HepG2 (cell line): ENCODE data around the gene GTF2E1. TPM values are rescaled to one million over a fixed set of nuclear protein-coding genes. Genes with fewer than 3 reads are reported as not detected.

Source experiments
- HNF4A ChIP-seq: sonication (generic); formaldehyde crosslinking; IDR thresholded peaks from 2 replicates; pipeline ENCODE4 v1.4.0; 2020; ENCODE audit warnings: missing genetic modification reagents
- ISL2 ChIP-seq: sonication (generic); formaldehyde crosslinking; IDR thresholded peaks from 2 replicates; pipeline ENCODE4 v1.5.0; 2020; ENCODE audit warnings: missing genetic modification reagents
- KDM1A ChIP-seq: IDR thresholded peaks from 2 replicates; pipeline ENCODE4 v1.6.1; 2016; ENCODE audit warnings: missing compliant biosample characterization
- NR2F1 ChIP-seq, 2 experiments: fragments of 450-650 bp in 1 of 2; formaldehyde crosslinking in 1 of 2; IDR thresholded peaks; 2 replicates each; pipeline versions ENCODE4 v1.5.0 to v1.6.1; 2016 to 2020; ENCODE audit warnings: mild to moderate bottlenecking in 1 of 2, missing compliant biosample characterization in 1 of 2, missing genetic modification reagents in 1 of 2, moderate library complexity in 1 of 2
- RBM39 ChIP-seq: fragments of 200-400 bp; formaldehyde crosslinking; IDR thresholded peaks from one replicate; pipeline ENCODE4 v1.6.1; 2018; ENCODE audit warnings: antibody characterized with exemption, mild to moderate bottlenecking, low read depth, low read length; ENCODE audit not compliant: poor library complexity, severe bottlenecking
- ZNF256 ChIP-seq: sonication (generic); formaldehyde crosslinking; conservative IDR thresholded peaks from 2 replicates; pipeline ENCODE4 v1.4.0; 2020; ENCODE audit warnings: missing genetic modification reagents
- ZNF788 ChIP-seq: sonication (generic); formaldehyde crosslinking; IDR thresholded peaks from 2 replicates; pipeline ENCODE4 v1.5.0; 2020; ENCODE audit warnings: mild to moderate bottlenecking, missing genetic modification reagents, borderline replicate concordance
- ZNF850 ChIP-seq: sonication (generic); formaldehyde crosslinking; conservative IDR thresholded peaks from 2 replicates; pipeline ENCODE4 v1.9.0; 2021; ENCODE audit warnings: mild to moderate bottlenecking, missing genetic modification reagents
- ZNF883 ChIP-seq: sonication (generic); formaldehyde crosslinking; IDR thresholded peaks from 2 replicates; pipeline ENCODE4 v1.5.1; 2020; ENCODE audit warnings: mild to moderate bottlenecking, missing genetic modification reagents; ENCODE audit errors: not compliant biosample characterization
- polyA plus RNA-seq, 8 experiments: library from polyadenylated mRNA; depleted of rRNA in 3 of 8; stranded (reverse) in 7 of 8; unstranded in 1 of 8; fragments of >200 nt; fragmentation: Illumina TruSeq in 4 of 8; extraction: Trizol in 4 of 8; gene quantifications; 2 replicates each; pipeline versions ENCODE4 v1.2.1 to v1.2.3, GENCODE V29; 2011 to 2016; ENCODE audit warnings: low read depth in 4 of 8, missing spikeins in 1 of 8, mixed read lengths in 1 of 8; ENCODE audit not compliant: insufficient read depth in 1 of 8
- total RNA-seq, 5 experiments: library from RNA; depleted of rRNA; stranded (reverse); fragments of >200 nt; fragmentation: Illumina TruSeq; extraction: Trizol; gene quantifications; 2 replicates each; pipeline ENCODE4 v1.2.3, GENCODE V29; 2016; ENCODE audit warnings: low read depth in 1 of 5
- TF ChIP-seq, protein P1 (sequence below): sonication (generic); formaldehyde crosslinking; IDR thresholded peaks from 2 replicates; pipeline ENCODE4 v1.4.0; 2020; ENCODE audit warnings: missing genetic modification reagents
- TF ChIP-seq, protein P2 (sequence below): sonication (generic); formaldehyde crosslinking; IDR thresholded peaks from 2 replicates; pipeline ENCODE4 v1.5.0; 2020; ENCODE audit warnings: mild to moderate bottlenecking, missing genetic modification reagents, borderline replicate concordance
- TF ChIP-seq, protein P3 (sequence below): IDR thresholded peaks from 2 replicates; pipeline ENCODE4 v1.6.1; 2016; ENCODE audit warnings: mild to moderate bottlenecking, missing biosample characterization, missing genetic modification reagents
- TF ChIP-seq, protein P4 (sequence below): IDR thresholded peaks from 2 replicates; pipeline ENCODE4 v1.6.1; 2016; ENCODE audit warnings: missing compliant biosample characterization, missing genetic modification reagents, borderline replicate concordance
- TF ChIP-seq, protein P5 (sequence below): sonication (generic); formaldehyde crosslinking; conservative IDR thresholded peaks from 2 replicates; pipeline ENCODE4 v1.4.0; 2020; ENCODE audit warnings: missing genetic modification reagents
- TF ChIP-seq, protein P6 (sequence below): sonication (generic); formaldehyde crosslinking; IDR thresholded peaks from 2 replicates; pipeline ENCODE4 v1.5.1; 2020; ENCODE audit warnings: mild to moderate bottlenecking, missing genetic modification reagents, borderline replicate concordance

The GTF2E1 gene
- total and polyA plus RNA-seq, 2 of the 13 experiments (the other 11 are each of a cell fraction or from before 2014, with no cell fraction given), result 7.7 to 21.5 TPM

DNA sequence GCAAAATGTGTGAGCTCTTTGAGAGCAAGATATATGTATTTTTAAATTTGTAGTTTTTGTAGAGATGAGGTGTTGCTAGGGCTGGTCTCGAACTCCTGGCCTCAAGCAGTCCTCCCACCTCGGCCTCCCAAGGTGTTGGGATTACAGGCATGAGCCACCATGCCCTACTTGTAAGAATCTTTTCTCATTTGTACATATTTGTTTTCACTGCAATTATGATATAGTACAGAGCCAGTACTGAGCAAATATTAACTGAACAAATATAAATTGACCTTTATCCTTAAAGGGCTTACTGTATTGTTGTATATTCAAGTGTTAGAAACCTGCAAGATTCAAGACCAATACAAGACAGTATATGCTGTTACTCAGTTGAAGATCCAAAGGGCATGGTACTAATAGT, 53.4 kb downstream of the GTF2E1 start (continued):
- TF ChIP-seq ZNF883 (CRISPR knock-in tag) (no peak), ZNF256 (no peak), ZNF850 (CRISPR knock-in tag) (no peak), RBM39 (no peak), HNF4A (CRISPR knock-in tag) (0 out of 2 replicates have a peak, but pooled peaks have one; percentile 29), ZNF788 (CRISPR knock-in tag) (no peak), ISL2 (CRISPR knock-in tag) (peak; percentile 40; the same call in 1 of the 2 replicates), NR2F1 (CRISPR knock-in tag; IDR thresholded peaks at IDR 0.05) (peak; percentile 11 to 83; a peak in 2 of 4 replicates), KDM1A (CRISPR knock-in tag) (peak; percentile 81; the same call in 1 of the 2 replicates)
- TF ChIP-seq, protein P1, sequence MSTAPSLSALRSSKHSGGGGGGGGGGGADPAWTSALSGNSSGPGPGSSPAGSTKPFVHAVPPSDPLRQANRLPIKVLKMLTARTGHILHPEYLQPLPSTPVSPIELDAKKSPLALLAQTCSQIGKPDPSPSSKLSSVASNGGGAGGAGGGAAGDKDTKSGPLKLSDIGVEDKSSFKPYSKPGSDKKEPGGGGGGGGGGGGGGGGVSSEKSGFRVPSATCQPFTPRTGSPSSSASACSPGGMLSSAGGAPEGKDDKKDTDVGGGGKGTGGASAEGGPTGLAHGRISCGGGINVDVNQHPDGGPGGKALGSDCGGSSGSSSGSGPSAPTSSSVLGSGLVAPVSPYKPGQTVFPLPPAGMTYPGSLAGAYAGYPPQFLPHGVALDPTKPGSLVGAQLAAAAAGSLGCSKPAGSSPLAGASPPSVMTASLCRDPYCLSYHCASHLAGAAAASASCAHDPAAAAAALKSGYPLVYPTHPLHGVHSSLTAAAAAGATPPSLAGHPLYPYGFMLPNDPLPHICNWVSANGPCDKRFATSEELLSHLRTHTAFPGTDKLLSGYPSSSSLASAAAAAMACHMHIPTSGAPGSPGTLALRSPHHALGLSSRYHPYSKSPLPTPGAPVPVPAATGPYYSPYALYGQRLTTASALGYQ (CRISPR knock-in tag), result peak; percentile 70
- TF ChIP-seq, protein P2, sequence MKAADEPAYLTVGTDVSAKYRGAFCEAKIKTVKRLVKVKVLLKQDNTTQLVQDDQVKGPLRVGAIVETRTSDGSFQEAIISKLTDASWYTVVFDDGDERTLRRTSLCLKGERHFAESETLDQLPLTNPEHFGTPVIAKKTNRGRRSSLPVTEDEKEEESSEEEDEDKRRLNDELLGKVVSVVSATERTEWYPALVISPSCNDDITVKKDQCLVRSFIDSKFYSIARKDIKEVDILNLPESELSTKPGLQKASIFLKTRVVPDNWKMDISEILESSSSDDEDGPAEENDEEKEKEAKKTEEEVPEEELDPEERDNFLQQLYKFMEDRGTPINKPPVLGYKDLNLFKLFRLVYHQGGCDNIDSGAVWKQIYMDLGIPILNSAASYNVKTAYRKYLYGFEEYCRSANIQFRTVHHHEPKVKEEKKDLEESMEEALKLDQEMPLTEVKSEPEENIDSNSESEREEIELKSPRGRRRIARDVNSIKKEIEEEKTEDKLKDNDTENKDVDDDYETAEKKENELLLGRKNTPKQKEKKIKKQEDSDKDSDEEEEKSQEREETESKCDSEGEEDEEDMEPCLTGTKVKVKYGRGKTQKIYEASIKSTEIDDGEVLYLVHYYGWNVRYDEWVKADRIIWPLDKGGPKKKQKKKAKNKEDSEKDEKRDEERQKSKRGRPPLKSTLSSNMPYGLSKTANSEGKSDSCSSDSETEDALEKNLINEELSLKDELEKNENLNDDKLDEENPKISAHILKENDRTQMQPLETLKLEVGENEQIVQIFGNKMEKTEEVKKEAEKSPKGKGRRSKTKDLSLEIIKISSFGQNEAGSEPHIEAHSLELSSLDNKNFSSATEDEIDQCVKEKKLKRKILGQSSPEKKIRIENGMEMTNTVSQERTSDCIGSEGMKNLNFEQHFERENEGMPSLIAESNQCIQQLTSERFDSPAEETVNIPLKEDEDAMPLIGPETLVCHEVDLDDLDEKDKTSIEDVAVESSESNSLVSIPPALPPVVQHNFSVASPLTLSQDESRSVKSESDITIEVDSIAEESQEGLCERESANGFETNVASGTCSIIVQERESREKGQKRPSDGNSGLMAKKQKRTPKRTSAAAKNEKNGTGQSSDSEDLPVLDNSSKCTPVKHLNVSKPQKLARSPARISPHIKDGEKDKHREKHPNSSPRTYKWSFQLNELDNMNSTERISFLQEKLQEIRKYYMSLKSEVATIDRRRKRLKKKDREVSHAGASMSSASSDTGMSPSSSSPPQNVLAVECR (CRISPR knock-in tag), result no peak
- TF ChIP-seq, protein P3, sequence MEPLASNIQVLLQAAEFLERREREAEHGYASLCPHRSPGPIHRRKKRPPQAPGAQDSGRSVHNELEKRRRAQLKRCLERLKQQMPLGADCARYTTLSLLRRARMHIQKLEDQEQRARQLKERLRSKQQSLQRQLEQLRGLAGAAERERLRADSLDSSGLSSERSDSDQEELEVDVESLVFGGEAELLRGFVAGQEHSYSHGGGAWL (CRISPR knock-in tag), result no peak
- TF ChIP-seq, protein P4, sequence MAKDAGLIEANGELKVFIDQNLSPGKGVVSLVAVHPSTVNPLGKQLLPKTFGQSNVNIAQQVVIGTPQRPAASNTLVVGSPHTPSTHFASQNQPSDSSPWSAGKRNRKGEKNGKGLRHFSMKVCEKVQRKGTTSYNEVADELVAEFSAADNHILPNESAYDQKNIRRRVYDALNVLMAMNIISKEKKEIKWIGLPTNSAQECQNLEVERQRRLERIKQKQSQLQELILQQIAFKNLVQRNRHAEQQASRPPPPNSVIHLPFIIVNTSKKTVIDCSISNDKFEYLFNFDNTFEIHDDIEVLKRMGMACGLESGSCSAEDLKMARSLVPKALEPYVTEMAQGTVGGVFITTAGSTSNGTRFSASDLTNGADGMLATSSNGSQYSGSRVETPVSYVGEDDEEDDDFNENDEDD (CRISPR knock-in tag), result no peak
- TF ChIP-seq, protein P5, sequence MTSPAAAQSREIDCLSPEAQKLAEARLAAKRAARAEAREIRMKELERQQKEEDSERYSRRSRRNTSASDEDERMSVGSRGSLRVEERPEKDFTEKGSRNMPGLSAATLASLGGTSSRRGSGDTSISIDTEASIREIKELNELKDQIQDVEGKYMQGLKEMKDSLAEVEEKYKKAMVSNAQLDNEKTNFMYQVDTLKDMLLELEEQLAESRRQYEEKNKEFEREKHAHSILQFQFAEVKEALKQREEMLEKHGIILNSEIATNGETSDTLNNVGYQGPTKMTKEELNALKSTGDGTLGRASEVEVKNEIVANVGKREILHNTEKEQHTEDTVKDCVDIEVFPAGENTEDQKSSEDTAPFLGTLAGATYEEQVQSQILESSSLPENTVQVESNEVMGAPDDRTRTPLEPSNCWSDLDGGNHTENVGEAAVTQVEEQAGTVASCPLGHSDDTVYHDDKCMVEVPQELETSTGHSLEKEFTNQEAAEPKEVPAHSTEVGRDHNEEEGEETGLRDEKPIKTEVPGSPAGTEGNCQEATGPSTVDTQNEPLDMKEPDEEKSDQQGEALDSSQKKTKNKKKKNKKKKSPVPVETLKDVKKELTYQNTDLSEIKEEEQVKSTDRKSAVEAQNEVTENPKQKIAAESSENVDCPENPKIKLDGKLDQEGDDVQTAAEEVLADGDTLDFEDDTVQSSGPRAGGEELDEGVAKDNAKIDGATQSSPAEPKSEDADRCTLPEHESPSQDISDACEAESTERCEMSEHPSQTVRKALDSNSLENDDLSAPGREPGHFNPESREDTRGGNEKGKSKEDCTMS (CRISPR knock-in tag), result no peak
- TF ChIP-seq, protein P6, sequence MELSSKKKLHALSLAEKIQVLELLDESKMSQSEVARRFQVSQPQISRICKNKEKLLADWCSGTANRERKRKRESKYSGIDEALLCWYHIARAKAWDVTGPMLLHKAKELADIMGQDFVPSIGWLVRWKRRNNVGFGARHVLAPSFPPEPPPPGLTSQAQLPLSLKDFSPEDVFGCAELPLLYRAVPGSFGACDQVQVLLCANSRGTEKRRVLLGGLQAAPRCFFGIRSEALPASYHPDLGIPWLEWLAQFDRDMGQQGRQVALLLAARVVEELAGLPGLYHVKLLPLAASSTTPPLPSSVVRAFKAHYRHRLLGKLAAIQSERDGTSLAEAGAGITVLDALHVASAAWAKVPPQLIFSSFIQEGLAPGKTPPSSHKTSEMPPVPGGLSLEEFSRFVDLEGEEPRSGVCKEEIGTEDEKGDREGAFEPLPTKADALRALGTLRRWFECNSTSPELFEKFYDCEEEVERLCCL (CRISPR knock-in tag), result no peak
